ENCODE measurements around the gene IL10. TPM values are rescaled to one million over a fixed set of nuclear protein-coding genes. Genes with fewer than 3 reads are reported as not detected.

Gene IL10
- total and polyA plus RNA-seq, 7 donors: 1.6 to 16.8 (median 5.4) TPM

DNA sequence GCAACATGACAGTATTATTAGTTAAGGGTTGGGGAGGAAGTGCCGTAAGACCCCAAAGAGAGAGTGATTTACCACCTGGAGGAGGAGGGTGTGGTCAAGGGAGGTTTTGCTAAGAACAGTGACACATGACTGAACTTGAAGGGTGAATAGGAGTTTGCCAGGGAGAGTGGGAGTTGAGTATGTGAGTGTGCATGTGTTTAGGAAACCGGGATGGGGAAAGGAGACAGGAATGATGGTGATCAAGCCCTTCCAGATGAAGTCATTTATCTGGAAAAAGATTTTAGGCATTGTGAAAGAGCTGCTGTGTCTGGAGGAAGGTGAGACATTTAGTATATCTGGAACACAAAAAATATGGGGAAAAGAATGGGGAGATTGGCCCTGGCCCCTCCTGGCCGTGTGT, 28.1 kb upstream of the IL10 start:
- TF ChIP-seq POLR2A (IDR thresholded peaks at IDR 0.05) (no peak), POLR2AphosphoS5 (IDR thresholded peaks at IDR 0.05) (peak in 1 of 4 donors; percentile 6), EP300 (IDR thresholded peaks at IDR 0.05) (no peak), CTCF (IDR thresholded peaks at IDR 0.05) (no peak)
- no peak overlapping the region for H3K27ac ChIP-seq
- H3K4me3 ChIP-seq: no peak overlapping the region
- no peaks in the 10 kb centered on the region for H3K27me3 ChIP-seq
- H3K36me3 ChIP-seq: no peaks in the 10 kb centered on the region
- WGBS, 2 donors: 83 to 84% methylated on average over 3 of the region's 3 CpGs
- no peak for DNase-seq
- no peaks in the 10 kb centered on the region for H3K9me3 ChIP-seq
- intact Hi-C loops (cut with DNase I): no loop called here
- no peaks in the 10 kb centered on the region for H3K4me1 ChIP-seq

DNA sequence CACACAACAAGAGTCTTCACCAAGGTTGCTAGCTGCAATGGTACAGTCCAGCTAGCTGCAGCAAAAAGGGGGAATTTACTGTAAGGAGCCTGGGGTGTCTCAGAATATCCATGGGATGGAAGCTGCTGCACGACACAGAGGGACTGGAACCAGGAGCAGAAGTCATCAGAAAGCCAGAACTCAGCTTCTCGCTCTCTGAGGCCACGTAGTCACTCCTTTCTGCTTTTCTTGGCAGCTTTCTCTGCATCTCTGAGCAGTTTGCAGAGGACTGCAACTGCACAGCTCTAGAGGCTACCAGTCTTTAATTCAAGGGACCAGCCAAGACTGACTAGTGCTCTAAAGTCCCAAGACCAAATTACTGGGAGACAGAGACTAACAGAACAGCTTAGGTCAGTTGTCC, 27.0 kb upstream of the IL10 start:
- no peaks in the 10 kb centered on the region for H3K9me3 ChIP-seq
- intact Hi-C loops (cut with DNase I): no loop called here
- H3K4me3 ChIP-seq: no peak overlapping the region
- WGBS, 2 donors: 89 to 92% methylated on average over 3 of the region's 3 CpGs
- H3K36me3 ChIP-seq: no peaks in the 10 kb centered on the region
- TF ChIP-seq EP300 (IDR thresholded peaks at IDR 0.05) (no peak), POLR2A (IDR thresholded peaks at IDR 0.05) (no peak), POLR2AphosphoS5 (IDR thresholded peaks at IDR 0.05) (no peak), CTCF (IDR thresholded peaks at IDR 0.05) (no peak)
- no peaks in the 10 kb centered on the region for H3K4me1 ChIP-seq
- H3K27me3 ChIP-seq: no peaks in the 10 kb centered on the region
- DNase-seq: no peak
- no peak overlapping the region for H3K27ac ChIP-seq

GRCh38 chr1:206798384-206798996, 26.2 kb upstream of the IL10 start:
- H3K27me3 ChIP-seq: no peaks in the 10 kb centered on the region
- intact Hi-C loops (cut with DNase I): no loop called here
- WGBS, 2 donors: 81 to 84% methylated on average over 13 of the region's 13 CpGs

DNA sequence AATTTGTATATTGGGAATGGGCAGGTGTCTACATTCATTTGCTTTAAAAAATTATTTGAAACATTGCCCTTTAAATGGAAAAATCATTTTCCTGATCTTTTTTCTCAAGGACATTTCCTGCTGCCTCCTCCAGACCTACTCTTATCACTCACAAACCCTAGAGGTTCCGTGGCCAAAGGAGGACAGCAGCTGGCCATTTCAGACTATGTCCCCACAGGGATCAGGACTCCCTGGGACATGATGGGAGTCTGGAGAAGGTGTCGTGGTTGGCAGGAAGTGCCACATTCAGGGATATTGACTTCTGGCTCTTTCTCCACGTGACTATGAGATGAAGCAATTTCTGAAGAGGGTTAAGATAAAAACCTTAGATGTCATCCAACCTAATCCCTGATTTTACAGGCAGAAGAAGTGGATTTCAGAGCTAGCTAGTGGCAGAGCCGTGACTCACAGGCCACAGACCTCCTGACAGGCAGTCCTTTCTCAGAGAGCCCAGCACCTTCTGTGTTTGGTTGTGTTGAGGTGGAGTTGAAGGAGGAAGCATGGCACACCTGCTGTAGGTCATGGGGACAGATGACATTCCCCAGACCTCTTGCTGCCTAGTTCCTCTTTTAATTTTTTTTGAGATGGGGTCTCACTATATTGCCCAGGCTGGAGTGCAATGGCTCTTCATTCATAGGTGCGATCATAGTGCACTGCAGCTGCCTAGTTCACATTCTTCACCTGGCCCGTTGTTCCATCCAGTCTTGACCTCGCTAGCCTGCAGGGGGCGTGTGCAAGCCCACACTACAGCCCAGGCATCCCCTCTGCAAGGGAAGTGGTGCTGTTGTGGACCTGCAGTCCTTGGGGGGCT, 25.5 kb upstream of the IL10 start:
- WGBS, 2 donors: 39 to 61% methylated on average over 8 of the region's 8 CpGs
- Histone ChIP-seq H3K27me3 (no peaks in the 10 kb centered on the region), H3K36me3 (no peaks in the 10 kb centered on the region), H3K4me1 (no peaks in the 10 kb centered on the region), H3K4me3 (no peak overlapping the region), H3K27ac (no peak overlapping the region), H3K9me3 (no peaks in the 10 kb centered on the region)
- TF ChIP-seq CTCF (IDR thresholded peaks at IDR 0.05): peak in 2 of 4 experiments; percentile 11 to 29
- no peak for TF ChIP-seq POLR2AphosphoS5 (IDR thresholded peaks at IDR 0.05)
- intact Hi-C loops (cut with DNase I): no loop called here
- DNase-seq: no peak

More at GRCh38 chr1:206798384-206798996, 26.2 kb upstream of the IL10 start:
- no peak for DNase-seq
- no peak overlapping the region for H3K4me3 ChIP-seq
- H3K27ac ChIP-seq: no peak overlapping the region
- no peaks in the 10 kb centered on the region for H3K36me3 ChIP-seq
- TF ChIP-seq CTCF (IDR thresholded peaks at IDR 0.05): no peak
- no peak for TF ChIP-seq POLR2A (IDR thresholded peaks at IDR 0.05)
- no peak for TF ChIP-seq POLR2AphosphoS5 (IDR thresholded peaks at IDR 0.05)
- no peak for TF ChIP-seq EP300 (IDR thresholded peaks at IDR 0.05)
- no peaks in the 10 kb centered on the region for H3K9me3 ChIP-seq
- no peaks in the 10 kb centered on the region for H3K4me1 ChIP-seq

Data from sigmoid colon (tissue), 7 donors.